Endothelial cell of umbilical vein (primary cell): Measurements from ENCODE around the gene KRT15. TPM values are rescaled to one million over a fixed set of nuclear protein-coding genes. Genes with fewer than 3 reads are reported as not detected.

Experiments
- BruUV-seq: library from RNA; stranded (reverse); fragments of 400-500 nt; replicated peaks from 2 replicates; lab custom pipeline; 2021; lab: Mats Ljungman, UMichigan
- CTCF ChIA-PET: fragments of 300-600, 350-600 bp; sonication (Branson Sonifier 250); formaldehyde crosslinking; loops from one replicate; lab custom pipeline; 2021; ENCODE audit warnings: antibody characterized with exemption, inconsistent platforms; lab: Charles Lee
- POLR2A ChIA-PET: fragments of 300-600, 350-600 bp; sonication (Branson Sonifier 250); formaldehyde crosslinking; loops from one replicate; lab custom pipeline; 2021; ENCODE audit warnings: antibody characterized with exemption, inconsistent platforms; lab: Charles Lee
- DNase-seq: peaks from one replicate; pipeline ENCODE4 v3.0.0-alpha.2; 2011; ENCODE audit warnings: low read depth, low spot score
- FAIRE-seq: peaks from 2 replicates; lab custom pipeline; 2011; peaks lifted over from hg19 to GRCh38; lab: Jason Lieb, UNC
- H2AFZ ChIP-seq: 2 replicates; pipeline ENCODE4 v1.6.0; 2012; ENCODE audit warnings: low read depth, low read length, control low read depth, inconsistent platforms
- H3K27ac ChIP-seq: 2 replicates; pipeline ENCODE4 v1.5.1; 2011; ENCODE audit warnings: low read depth, mild to moderate bottlenecking, control low read depth, low read length, moderate library complexity; ENCODE audit not compliant: insufficient read depth
- H3K27me3 ChIP-seq, 2 experiments: 2 replicates each; pipeline versions ENCODE4 v1.6.0 to v1.6.1; 2011; ENCODE audit warnings: low read length in 2 of 2, mixed read lengths in 1 of 2; ENCODE audit not compliant: control insufficient read depth in 2 of 2, insufficient read depth in 2 of 2
- H3K36me3 ChIP-seq, 2 experiments: 2 replicates in 1 of 2; 3 replicates in 1 of 2; pipeline ENCODE4 v1.5.1; 2011; ENCODE audit warnings: low read length in 2 of 2, mild to moderate bottlenecking in 1 of 2, moderate library complexity in 1 of 2; ENCODE audit not compliant: control insufficient read depth in 2 of 2, insufficient read depth in 2 of 2; ENCODE audit errors: extremely low read depth in 1 of 2
- H3K4me1 ChIP-seq: 3 replicates; pipeline ENCODE4 v1.5.1; 2011; ENCODE audit warnings: mild to moderate bottlenecking, low read length; ENCODE audit not compliant: control insufficient read depth, insufficient read depth; ENCODE audit errors: extremely low read depth
- H3K4me2 ChIP-seq: 2 replicates; pipeline ENCODE4 v1.6.1; 2011; ENCODE audit warnings: low read length, control low read depth, mixed read lengths; ENCODE audit not compliant: insufficient read depth
- H3K4me3 ChIP-seq, 3 experiments: fragments of 200-600 bp in 1 of 3; sonication (generic), shearing (Covaris generic) in 1 of 3; replicated peaks in 1 of 3; 2 replicates each; pipeline ENCODE4 v1.5.1; 2011 to 2016; ENCODE audit warnings: control low read depth in 3 of 3, low read length in 3 of 3, mild to moderate bottlenecking in 2 of 3, inconsistent platforms in 1 of 3, low read depth in 1 of 3, moderate library complexity in 1 of 3; ENCODE audit not compliant: insufficient read depth in 1 of 3
- H3K79me2 ChIP-seq: 2 replicates; pipeline ENCODE4 v1.6.0; 2012; ENCODE audit warnings: low read length, inconsistent platforms; ENCODE audit not compliant: control insufficient read depth, insufficient read depth
- H3K9ac ChIP-seq: replicated peaks from 2 replicates; pipeline ENCODE3; 2011; ENCODE audit warnings: low read length, control low read depth; ENCODE audit not compliant: insufficient read depth; ENCODE audit errors: extremely low read depth
- H3K9me1 ChIP-seq: replicated peaks from 3 replicates; pipeline ENCODE4 v1.6.0; 2011; ENCODE audit warnings: mild to moderate bottlenecking, low read length; ENCODE audit not compliant: control insufficient read depth, insufficient read depth; ENCODE audit errors: extremely low read depth
- H3K9me3 ChIP-seq: replicated peaks from 2 replicates; pipeline ENCODE4 v1.5.1; 2012; ENCODE audit warnings: low read length, inconsistent platforms; ENCODE audit not compliant: control insufficient read depth, insufficient read depth
- H4K20me1 ChIP-seq: replicated peaks from 2 replicates; pipeline ENCODE3; 2011; ENCODE audit warnings: mild to moderate bottlenecking, low read length; ENCODE audit not compliant: control insufficient read depth, insufficient read depth; ENCODE audit errors: extremely low read depth
- EZH2 ChIP-seq: IDR thresholded peaks from 2 replicates; pipeline ENCODE4 v1.6.1; 2012; ENCODE audit warnings: borderline replicate concordance, low read depth, mild to moderate bottlenecking, moderate library complexity, low read length, inconsistent platforms; ENCODE audit not compliant: severe bottlenecking
- FOS ChIP-seq: IDR thresholded peaks from 2 replicates; pipeline ENCODE4 v1.6.1; 2011; ENCODE audit warnings: mild to moderate bottlenecking, low read length, moderate library complexity, borderline replicate concordance; ENCODE audit not compliant: insufficient read depth
- GATA2 ChIP-seq: IDR thresholded peaks from 2 replicates; pipeline ENCODE4 v1.7.0; 2011; ENCODE audit warnings: low read depth, mild to moderate bottlenecking, moderate library complexity, mixed read lengths, low read length; ENCODE audit not compliant: insufficient read length, insufficient read depth
- JUN ChIP-seq: IDR thresholded peaks from 2 replicates; pipeline ENCODE4 v1.6.1; 2011; ENCODE audit warnings: borderline replicate concordance, low read depth; ENCODE audit not compliant: insufficient read length, insufficient read depth
- MYC ChIP-seq: IDR thresholded peaks from one replicate; pipeline ENCODE4 v1.6.1; 2011; ENCODE audit warnings: mild to moderate bottlenecking, low read depth, low read length
- POLR2A ChIP-seq: IDR thresholded peaks from 2 replicates; pipeline ENCODE4 v1.6.1; 2012; ENCODE audit warnings: low read depth, mild to moderate bottlenecking, control low read depth, low read length
- POLR2AphosphoS5 ChIP-seq: IDR thresholded peaks from 2 replicates; pipeline ENCODE4 v1.6.1; 2012; ENCODE audit warnings: low read depth, mild to moderate bottlenecking, control low read depth, low read length, moderate library complexity; ENCODE audit not compliant: insufficient read depth
- dilution Hi-C: fragments of 300-500 bp; cut with MboI; formaldehyde crosslinking; loops from one replicate; pipeline ENCODE4 v1.15.0; 2019; ENCODE audit warnings: low sequenced_read_pairs; ENCODE audit not compliant: extremely low pct_ligation_motif_present
- intact Hi-C: fragments of 100-400 bp; cut with micrococcal nuclease; formaldehyde crosslinking; loops from one replicate; pipeline ENCODE4 v1.10.0; 2022
- polyA plus RNA-seq, 4 experiments: library from polyadenylated mRNA; depleted of rRNA in 3 of 4; stranded (reverse) in 3 of 4; unstranded in 1 of 4; fragments of >200 nt; gene quantifications; 2 replicates each; pipeline versions ENCODE4 v1.2.1 to v1.2.3, GENCODE V29; 2011 to 2012; ENCODE audit warnings: missing spikeins in 1 of 4
- total RNA-seq: library from RNA; stranded (reverse); gene quantifications from 2 replicates; pipeline ENCODE4 v1.2.3, GENCODE V29; 2021
- TF ChIP-seq, protein P1 (sequence below), 2 donors: IDR thresholded peaks; 1 replicate in 1 of 2; 2 replicates in 1 of 2; pipeline ENCODE4 v1.5.1; 2011; ENCODE audit warnings: low read length in 2 of 2, mild to moderate bottlenecking in 2 of 2, moderate library complexity in 2 of 2, control low read depth in 1 of 2, inconsistent platforms in 1 of 2, low read depth in 1 of 2; ENCODE audit not compliant: insufficient read depth in 1 of 2; ENCODE audit errors: extremely low read depth in 1 of 2
- TF ChIP-seq, protein P2 (sequence below): IDR thresholded peaks from 2 replicates; pipeline ENCODE4 v1.6.1; 2011; ENCODE audit not compliant: insufficient read depth, insufficient read length

KRT15 gene
- total and polyA plus RNA-seq, 2 donors (not counting 3 experiments of a cell fraction or from before 2014, with no cell fraction given) = 0.68 to 2.8 TPM

DNA sequence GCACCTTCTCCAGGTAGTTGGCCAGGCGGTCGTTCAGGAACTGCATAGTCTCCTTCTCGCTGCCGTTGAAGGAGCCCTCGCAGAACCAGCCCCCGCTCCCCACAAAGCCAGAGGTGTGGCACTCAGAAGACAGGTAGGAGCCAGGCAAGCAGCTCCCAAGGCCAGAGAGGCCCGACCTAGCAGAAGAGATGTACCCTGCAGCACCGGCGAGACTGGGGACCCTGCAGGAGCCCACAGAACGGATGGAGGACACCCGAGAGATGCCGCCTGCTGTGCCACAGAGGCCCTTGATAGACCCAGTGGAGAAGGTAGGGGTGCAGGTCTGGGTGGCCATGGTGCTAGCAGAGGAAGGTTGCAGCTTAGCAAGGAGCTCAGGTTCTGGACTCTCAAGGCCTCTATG is 29.2 kb downstream of the KRT15 start, which contains the start of gene KRT36:
KRT36 (minus strand) TSS at position 380 of the 400 bp plus-strand sequence; CDS start at position 334, 46 bp downstream.
- dilution Hi-C loops = no loop called here
- ChIA-PET POLR2A (no interaction called here), CTCF (interaction anchor here (1.0 to 22.3 kb wide), 4 partner anchors 61 to 580 kb away, joined by 3 to 350 read pairs (median 30); no protein-coding TSS in a partner anchor)
- H3K4me3 ChIP-seq = no peak within 1 kb of the TSS
- DNase-seq = no peak
- H2AFZ ChIP-seq = peak within 1 kb of the TSS; percentile 26
- intact Hi-C loops = no loop called here
- no peak for TF ChIP-seq JUN
- TF ChIP-seq POLR2AphosphoS5 = no peak
- TF ChIP-seq, protein P1, sequence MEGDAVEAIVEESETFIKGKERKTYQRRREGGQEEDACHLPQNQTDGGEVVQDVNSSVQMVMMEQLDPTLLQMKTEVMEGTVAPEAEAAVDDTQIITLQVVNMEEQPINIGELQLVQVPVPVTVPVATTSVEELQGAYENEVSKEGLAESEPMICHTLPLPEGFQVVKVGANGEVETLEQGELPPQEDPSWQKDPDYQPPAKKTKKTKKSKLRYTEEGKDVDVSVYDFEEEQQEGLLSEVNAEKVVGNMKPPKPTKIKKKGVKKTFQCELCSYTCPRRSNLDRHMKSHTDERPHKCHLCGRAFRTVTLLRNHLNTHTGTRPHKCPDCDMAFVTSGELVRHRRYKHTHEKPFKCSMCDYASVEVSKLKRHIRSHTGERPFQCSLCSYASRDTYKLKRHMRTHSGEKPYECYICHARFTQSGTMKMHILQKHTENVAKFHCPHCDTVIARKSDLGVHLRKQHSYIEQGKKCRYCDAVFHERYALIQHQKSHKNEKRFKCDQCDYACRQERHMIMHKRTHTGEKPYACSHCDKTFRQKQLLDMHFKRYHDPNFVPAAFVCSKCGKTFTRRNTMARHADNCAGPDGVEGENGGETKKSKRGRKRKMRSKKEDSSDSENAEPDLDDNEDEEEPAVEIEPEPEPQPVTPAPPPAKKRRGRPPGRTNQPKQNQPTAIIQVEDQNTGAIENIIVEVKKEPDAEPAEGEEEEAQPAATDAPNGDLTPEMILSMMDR (IDR thresholded peaks at IDR 0.05; ENCODE audit: extremely low read depth in 1 of 2, insufficient read depth in 1 of 2, low read depth in 1 of 2, low read length in 2 of 2) = no peak
- no peak for TF ChIP-seq MYC
- no peak for TF ChIP-seq EZH2
- no peak for TF ChIP-seq FOS
- TF ChIP-seq POLR2A = no peak
- no peak for TF ChIP-seq GATA2
- TF ChIP-seq, protein P2, sequence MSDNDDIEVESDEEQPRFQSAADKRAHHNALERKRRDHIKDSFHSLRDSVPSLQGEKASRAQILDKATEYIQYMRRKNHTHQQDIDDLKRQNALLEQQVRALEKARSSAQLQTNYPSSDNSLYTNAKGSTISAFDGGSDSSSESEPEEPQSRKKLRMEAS = no peak
- FAIRE-seq = no peak
- H3K4me1 ChIP-seq = peaks cover 18% of the 10 kb centered on the region
- no peaks in the 10 kb centered on the region for H4K20me1 ChIP-seq
- H3K4me2 ChIP-seq = no peak within 1 kb of the TSS
- H3K36me3 ChIP-seq = no peaks in the 10 kb centered on the region
- no peaks in the 10 kb centered on the region for H3K9me3 ChIP-seq
- H3K9me1 ChIP-seq = no peaks in the 10 kb centered on the region
- no peaks in the 10 kb centered on the region for H3K27me3 ChIP-seq
- no peak within 1 kb of the TSS for H3K9ac ChIP-seq
- BruUV-seq = no TSS peak
- H3K79me2 ChIP-seq = no peaks in the 10 kb centered on the region
- H3K27ac ChIP-seq = no peak within 1 kb of the TSS
